HG02610 (cell line): ENCODE results near the gene KIF4A.
"Not testable (repeated sequence)": the region's sequence is repeated elsewhere in the genome, so short reads cannot be mapped to it uniquely, and the experiment has no call there.

Experiments
- ATAC-seq: cut with Tn5 transposase; IDR thresholded peaks from one replicate; pipeline ENCODE4 v1.9.1; 2021; ENCODE audit warnings: mild to moderate bottlenecking, moderate library complexity; ENCODE audit not compliant: unreplicated experiment

KIF4A gene

DNA sequence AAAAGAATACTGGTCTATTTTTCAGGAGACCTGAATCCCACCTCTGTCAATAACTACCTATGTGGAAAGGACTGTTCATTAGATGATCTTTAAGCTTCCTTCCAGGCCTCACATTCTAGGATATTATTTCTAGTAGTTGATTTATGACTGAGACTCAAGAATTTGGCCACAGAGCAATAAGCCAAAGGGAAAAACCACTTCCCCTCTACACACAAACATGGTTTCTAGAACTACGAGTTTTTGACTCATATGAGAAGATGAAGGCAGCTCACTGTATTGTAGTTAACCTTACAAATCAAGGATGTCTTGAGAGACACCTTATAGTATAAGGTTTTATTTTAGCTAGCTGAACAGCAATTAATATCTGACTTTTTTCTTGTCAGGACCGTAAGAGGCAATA is 96.3 kb downstream of the KIF4A start:
- no peak for ATAC-seq

DNA sequence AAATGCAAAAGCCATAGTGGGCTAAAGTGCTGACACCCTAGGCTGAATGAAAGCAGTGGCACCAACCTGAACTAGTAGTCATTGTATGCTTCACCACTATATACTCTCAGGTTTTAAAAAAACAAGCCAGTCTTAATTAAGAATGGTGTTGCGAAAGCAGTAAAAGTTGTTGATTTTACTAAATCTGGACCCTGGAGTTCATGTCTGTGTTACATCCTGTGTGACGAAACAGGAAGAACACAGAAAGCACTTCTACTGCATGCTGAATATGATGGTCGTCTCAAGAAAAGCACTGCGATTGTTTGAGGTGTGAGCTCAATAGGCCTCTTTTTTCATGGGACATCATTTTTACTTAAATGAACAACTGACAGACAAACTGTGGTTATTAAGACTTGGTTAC is 109.0 kb downstream of the KIF4A start:
- no peak for ATAC-seq

DNA sequence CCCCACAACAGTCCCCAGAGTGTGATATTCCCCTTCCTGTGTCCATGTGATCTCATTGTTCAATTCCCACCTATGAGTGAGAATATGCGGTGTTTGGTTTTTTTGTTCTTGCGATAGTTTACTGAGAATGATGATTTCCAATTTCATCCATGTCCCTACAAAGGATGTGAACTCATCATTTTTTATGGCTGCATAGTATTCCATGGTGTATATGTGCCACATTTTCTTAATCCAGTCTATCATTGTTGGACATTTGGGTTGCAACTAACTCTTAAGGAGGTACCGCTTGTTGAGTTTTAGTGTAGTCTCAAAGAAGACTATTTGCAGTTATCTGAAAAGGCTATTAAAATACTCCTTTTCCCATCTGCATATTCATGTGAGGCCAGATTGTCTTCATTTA is 110.3 kb downstream of the KIF4A start:
- not testable (repeated sequence) for ATAC-seq

DNA sequence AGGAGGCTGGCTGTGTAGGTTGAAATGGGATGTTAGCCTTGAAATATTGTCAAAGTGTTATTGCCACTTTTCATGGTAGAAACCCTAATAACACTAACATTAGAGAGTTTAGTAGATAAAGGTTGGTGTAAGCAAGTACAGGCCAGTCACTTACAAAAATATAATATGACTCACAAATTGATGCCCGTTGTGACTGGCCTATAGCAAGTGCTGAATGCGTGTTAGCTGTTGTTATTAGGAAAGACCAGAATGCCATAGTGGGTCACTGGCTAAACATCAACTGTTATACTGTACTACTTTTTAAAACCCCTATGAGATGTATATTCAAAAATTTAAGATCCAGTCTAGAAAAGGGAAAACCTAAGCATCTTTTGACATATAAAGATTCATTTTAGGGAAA is 112.8 kb downstream of the KIF4A start:
- ATAC-seq, result no peak

DNA sequence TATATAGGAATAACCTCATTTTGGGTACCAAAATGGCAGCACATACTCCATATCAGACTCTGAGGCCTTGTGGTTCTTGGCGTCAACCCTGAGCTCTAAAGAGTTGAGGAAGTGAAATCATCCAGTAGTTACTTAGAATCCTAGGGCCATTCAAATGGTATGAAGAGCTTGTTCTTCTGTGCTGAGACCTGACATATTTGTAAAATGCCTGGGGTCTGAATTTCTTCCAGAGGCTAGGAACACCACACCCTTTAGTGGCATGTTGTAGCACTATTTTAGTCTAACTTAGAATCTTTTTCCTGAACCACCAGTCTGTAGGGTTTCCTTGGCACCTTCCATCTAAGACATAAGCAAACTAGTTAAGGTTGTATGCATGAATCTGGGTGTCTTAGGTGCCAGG is 115.1 kb downstream of the KIF4A start:
- ATAC-seq, result no peak

DNA sequence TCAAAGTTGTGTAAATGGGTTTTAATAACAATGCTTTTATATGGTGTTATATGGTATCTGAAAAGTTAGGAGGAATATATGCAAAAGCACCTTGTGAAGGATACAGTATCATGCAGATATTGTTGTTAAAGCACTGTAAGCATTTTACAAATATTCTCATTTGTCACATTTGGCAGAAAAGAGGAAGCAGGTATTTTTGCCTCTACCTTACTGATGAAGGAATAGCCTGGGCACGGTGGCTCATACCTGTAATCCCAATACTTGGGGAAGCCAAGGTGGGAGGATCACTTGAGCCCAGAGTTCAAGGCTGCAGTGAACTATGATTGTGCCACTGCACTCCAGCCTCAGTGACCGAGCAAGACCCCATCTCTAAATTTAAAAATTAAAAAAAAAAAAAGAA is 121.0 kb downstream of the KIF4A start:
- no peak for ATAC-seq

DNA sequence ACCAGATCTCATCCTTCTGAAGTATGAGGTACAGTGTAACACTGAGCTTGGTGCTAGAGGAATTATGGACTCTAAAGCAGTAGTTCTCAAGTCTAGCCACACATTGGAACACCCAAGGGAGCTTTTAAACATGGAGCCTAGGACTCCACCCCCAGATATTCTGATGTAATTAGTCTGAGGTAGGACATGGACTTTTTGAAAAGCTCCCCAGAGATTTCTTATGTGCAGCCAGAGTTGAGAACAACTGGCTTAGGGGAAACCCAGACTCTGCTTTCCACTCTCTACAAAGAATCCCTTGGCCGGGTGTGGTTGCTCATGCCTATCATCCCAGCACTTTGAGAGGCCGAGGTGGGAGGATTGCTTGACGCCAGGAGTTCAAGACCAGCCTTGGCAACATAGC is 121.6 kb downstream of the KIF4A start:
- peak; percentile 76 for ATAC-seq

DNA sequence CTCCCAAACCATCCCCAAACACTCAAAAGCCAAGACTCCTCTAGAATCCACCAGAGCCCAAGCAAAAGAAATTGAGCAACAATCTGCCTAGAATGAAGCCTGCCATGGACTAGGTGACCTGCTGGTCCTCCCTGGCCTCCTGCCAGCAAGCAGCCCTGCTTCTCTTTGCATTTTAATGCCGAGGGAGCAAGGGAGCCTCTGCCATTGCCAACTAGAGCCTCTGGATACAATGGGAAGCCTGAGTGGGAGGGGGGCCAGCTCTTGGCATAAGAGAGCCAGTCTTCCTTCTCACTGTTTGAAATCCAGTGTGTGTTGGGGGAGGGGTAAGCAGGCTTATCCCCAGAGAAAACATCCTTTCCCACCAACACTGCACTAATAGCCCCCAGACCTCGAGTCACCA is 131.7 kb downstream of the KIF4A start:
- ATAC-seq, result no peak

DNA sequence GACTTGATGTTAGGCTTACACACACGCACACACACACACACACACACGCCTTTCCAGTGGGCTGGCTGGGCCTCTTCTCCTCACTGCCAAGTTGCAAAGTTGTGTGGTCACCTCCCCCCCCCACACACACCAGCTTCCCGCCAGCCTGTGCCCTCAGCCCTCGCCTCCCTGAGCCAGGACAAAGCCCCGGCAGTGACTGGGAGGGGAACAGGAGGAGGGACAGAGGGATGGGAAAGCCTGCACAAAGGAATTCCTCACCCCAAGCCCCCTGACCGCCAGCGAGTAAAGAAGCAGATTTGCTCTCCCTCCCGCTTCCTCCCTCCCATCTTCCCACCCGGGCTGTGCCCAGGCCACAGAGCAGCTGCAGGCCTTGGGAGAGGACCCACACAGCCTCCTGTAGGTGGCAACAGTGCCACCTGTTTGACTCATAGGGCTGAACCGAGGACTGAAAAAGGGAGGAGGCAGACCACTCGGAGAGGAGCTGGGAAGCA is 133.0 kb downstream of the KIF4A start, which contains the start of gene GDPD2:
Gene GDPD2 (plus strand): TSS at position 464 of the 491 bp plus-strand sequence. CDS start 1,671 bp downstream, outside the sequence.
- no peak for ATAC-seq

DNA sequence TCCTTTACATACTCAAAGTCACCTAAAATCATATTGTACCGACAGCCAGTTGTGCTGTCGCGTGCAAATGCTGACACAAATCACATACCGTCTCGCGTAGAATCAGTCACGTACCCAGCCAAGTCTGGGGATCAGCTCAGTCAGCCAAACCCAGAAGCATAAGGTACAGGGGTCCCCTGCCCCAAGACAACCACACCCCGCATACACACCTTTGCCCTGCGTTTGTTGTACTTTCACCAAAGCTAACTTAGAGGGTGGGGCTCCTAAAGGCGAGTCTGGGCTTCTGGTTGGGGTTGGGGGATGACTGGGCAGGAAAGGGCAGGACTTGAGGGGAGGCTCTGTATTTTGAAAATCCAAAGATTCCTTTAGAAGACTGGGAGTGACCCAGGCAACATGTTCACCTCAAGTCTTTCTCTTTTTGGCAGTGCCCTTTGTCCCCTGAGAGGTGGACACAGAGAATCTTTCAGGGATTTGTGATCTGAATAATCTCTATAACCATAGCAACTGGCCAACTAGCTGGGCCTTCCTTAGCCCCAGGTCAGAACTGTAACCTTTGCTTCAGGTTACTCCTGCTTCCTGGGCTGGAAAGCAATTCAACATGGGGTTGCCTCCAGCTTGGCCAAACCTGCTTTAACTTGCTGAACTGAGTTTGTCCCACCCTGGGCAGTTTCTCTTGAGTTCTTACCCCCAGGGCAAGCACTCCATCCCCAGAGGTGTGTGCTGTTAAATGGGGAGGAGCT is 134.2 kb downstream of the KIF4A start:
- no peak for ATAC-seq

DNA sequence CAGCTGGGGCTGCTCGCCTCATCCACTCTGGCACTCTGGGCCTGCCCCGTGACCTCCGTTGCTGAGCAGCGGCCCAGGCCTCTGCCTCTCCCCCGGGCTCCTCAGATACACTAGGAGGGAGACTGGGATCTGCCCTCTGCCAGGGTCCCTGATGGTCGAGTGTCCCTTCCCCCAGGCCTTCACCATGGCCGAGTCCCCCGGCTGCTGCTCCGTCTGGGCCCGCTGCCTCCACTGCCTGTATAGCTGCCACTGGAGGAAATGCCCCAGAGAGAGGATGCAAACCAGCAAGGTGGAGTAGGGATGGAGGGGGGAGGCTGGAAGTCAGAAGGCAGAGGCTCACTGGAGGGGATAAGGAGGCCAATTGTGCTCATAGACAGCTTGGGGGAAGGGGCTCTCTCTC is 134.9 kb downstream of the KIF4A start:
- no peak for ATAC-seq

DNA sequence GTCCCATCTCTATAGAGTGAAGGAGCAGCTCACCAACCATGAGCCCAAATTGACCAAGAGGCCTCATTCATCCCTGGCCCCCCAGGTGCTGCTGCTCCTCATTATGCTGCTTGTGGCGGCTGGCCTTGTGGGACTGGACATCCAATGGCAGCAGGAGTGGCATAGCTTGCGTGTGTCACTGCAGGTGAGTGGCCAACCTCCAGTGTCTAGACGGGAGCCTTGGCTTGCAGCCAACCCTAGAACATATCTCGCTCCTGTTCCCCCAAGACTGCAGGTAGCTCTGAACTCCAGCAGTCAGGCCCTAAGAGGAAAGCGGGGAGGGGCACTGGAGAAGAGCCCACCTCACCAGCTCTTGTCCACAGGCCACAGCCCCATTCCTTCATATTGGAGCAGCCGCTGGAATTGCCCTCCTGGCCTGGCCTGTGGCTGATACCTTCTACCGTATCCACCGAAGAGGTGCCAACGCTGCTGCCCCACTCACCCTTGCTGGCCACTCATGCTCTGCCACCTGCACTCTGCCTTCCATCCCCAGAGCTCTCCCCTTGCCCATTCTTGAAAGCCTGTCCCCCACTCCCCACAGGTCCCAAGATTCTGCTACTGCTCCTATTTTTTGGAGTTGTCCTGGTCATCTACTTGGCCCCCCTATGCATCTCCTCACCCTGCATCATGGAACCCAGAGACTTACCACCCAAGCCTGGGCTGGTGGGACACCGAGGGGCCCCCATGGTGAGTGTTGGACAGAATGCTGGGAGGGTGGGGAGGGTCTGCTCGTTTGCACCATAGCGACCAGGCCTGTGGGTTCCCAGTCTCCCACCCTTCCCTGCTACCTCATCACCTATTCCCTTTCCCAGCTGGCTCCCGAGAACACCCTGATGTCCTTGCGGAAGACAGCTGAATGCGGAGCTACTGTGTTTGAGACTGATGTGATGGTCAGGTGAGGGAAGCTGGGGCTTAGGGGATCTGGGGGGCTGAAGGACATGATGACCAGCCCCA is 136.7 kb downstream of the KIF4A start:
- no peak for ATAC-seq

DNA sequence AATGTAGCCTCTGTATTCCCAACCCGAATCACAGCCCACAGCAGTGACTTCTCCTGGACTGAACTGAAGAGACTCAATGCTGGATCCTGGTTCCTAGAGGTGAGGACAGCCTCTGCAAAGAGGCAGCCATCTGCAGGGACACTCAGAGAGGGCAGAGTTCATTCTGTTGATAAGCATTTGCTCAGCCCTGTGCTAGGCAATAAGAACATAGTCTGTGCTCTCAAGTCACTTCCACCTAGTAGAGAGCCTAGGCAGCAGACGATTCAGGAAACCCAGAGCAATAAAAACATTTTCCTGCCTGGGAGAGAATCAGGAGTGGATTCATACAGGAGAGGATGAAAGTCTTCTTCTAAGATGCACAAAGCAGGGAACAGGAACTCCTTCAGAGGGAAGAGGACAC is 137.5 kb downstream of the KIF4A start:
- ATAC-seq, result no peak

DNA sequence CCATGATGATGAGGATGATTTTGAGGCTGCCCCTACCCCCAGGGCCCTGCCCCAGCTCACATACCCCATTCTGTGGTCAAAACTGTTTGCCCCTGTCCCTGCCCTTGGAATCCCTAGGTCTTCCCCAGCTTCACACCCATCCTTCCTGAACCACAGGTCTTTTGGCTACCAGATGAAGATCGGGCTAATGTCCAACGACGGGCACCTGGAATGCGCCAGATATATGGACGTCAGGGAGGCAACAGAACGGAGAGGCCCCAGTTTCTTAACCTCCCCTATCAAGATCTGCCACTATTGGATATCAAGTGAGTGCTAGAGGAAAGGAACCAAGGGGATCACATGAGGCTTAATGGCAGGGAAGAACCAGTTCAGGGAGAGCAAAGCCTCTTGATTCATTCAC is 139.9 kb downstream of the KIF4A start:
- ATAC-seq, result no peak

DNA sequence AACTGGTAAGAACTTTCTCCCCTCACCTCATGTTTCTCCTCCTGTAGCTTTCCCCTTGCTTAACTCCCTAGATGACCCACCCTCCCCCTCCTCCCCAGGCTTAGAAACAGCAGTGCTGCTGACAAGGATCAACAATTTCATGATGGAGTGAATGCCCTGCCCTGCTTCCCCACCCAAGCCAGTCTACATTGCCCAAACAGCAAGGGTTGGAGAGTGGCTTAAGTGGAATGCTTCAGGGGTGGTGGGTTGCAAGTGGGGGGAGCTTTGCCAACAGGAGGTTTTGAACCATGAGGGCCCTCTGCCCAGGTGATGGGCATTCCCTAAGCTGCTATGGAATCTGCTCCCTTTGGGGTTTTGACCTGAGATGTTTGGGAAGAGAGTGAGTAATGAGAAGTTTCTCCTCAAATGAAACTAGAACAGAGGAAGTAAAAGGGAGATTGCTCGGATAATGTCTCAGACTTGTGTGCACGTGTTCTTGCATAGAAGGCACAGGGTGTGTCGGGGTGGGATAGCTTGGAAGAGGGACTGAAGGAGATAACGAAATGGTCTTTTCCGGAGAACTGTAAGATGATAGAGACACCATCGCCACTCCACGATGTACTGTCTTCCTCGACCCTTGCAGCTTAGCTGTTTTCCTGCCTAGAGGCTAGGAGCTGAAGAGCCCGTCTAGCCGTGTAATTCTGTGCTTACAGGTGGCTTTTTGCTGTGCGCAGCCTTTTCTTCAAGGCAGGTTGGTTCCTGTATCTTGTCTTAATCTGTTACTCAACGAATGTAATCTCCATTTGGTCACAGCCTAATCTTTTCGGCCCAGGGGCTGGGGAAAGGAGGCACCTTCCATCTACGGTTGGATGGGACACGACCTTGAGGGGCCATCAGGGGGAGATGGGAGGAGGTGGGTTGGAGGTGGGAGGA is 143.3 kb downstream of the KIF4A start:
- no peak for ATAC-seq

DNA sequence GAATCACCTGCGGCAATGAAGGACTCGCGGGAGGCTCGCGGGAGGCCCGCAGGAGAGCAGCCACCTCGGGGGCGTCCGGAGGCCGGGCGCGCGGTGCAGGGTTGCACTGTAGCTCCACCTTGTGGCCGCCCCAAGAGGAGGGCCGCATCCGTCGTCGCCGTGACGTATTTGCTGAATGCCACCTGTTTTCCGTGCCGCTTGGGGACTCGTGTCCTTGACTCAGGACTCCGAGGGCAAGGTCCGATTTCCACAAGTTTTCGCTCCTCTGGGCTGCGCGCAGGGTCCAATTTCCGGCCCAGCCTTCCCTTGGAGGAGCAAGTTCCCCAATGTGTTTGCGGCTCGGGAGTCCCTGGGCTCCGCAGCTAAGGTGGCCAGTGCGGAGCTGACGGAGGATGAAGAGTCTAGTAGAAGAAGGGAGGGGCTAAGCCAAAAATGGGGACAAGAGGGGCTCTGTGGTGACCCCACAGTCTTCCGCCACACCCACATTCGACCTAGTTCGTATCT is 144.0 kb downstream of the KIF4A start:
- peak; percentile 69 for ATAC-seq

DNA sequence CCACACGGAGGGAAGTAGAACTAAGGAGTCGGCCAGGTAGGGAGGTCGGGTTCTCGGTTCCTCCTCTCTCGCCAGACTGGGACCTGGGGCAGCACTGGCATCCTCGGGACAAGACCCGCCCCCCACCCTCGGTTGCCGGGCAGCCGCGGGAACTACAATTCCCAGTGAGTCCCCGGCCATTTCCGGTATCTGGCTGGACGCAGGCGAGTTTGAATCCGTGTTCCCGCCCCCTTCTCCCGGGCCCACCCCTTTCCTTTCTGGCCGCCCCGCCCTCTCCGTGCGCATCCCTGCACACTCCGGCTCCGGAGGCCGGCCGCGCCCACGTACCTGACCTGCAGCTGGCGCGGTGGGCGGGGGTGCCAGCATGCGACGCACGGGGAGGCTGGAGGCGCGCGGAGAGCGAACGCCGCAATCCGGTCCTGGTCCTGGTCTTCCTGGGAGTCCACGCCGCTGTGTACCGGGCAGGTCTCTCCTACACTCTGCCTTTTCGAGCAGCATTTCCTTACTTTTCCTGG is 144.5 kb downstream of the KIF4A start:
- ATAC-seq, result peak; percentile 73

DNA sequence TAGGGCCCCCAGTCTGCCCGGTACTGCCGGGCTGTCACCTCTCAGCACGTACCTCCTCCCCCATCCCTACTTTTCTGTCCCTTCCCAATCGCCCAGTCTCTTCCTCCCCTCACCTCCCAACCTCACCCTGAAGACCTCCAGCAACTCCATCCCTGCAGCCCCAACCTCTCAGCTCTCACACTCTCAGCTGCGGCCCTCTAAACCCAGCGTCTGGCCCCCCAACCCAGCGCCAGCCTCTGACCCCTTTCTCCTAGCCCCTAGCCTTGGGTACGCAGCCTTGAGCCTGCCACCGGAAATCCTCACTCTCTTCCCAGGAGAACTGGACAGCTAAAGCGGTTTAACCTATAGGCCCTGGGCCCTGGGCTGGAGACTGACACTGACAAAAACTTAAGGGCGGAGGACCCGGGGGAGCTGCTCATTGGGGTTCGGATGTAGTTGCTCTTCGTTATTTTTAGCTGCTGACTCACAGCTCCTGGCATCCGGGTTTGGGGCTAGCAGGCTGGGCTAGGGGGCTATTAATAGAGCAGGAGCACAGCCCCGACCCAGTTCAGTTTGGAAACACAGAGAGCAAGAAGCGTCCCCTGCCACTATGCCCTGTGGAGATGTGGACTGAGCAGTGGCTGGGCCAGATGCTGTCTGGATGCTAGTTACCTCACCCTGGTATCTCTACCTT is 145.1 kb downstream of the KIF4A start:
- ATAC-seq, result no peak

DNA sequence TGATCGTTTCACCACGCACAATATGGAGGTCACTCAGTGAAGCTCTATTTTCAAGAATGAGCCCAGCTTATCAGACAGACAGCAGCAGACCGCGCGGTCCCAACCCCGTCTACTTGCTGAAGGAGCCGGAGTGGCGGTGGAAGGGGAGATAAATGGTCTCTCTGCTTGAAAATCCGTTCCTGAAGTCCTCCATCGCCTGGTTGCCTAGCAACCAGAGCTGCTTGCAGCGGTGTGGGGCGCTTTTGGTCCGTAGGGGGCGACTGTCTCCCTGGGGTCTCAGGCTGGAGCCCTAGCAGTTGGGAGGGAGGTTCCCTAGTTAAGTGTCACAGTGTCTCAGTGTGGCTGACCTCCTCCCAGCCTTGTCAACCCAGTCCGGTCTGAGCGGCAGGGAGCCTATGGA is 146.4 kb downstream of the KIF4A start:
- ATAC-seq, result no peak

DNA sequence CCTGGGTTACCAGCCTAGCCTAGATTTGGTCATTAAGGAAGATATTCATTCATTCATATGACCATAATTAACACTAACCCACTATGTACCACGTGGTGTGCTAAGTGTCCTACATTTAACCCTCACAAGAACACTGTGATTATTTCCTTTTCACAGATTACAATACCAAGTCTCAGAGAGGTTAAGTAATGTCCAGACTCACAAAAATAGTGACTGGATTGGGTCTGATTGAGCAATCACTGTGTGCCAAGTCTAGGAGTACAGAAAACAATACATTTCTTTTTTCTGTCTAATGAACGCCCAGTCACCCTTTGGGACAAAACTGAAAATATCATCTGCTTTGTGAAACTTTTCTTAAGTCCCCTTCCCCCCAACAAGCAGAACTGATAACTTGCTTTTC is 147.1 kb downstream of the KIF4A start:
- no peak for ATAC-seq
